ENCODE measurements around the gene VPS18.

The VPS18 gene

GRCh38 chr15:40925495-40925862 is 31.2 kb downstream of the VPS18 start:
- no peak for DNase-seq

DNA sequence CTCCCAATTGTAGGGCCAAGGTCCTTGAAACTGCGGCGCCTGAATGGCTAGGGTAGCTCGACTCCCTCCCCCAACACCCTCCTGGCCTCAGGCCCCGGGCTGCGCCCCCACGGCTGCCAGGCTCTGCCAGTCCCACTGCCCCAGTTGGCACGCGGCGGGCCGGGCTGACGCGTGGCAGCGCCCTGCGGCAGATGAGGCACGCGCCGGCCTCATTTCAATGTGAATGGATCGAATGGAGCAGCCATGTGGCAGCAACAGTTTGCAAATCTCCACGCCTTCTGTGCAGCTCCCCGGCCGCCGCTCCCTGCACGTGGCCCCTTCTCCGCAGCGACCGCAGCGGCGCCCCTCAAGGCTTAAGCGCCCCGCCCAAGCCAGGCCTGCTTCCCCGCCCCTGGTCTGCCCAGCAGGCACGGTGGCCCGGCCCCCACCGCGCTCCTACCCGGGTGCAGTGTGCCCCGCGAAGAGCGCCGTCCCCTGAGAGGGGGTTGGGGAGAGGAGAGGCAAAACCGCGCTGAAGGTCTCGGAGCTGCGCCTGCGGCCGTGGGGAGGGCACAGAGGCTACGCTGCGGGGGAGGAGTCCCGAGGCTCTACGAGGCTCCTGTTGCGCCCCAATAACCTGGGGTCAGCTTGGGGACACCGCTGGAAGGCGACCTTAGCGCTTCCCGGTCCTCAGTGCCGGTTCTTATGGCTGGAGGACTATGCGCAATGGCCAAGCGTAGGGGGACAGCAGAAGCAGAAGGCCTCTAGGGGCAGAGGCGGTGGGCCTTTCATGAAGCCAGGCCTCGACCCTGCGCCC is 31.8 kb downstream of the VPS18 start:
- DNase-seq = no peak

GRCh38 chr15:40926659-40927494 is 32.6 kb downstream of the VPS18 start:
- no peak for DNase-seq

DNA sequence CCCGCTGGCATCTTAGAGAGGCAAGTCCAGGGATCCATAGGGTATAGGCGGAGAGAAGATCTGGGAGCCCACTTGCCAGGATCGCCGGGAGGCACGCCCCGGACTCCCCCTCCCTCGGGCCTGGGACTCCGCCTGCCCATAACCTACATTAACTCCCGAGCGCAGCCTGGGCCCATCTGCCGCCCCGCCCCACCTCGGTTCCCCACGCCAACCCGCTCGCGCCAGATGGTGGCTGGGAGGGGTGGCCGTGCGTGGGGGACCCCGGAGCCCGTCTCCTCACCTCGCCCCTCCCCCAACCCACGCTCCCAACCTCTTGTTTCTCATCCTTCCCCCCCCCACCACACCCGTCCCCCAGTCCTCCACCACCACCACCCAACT is 33.2 kb downstream of the VPS18 start:
- no peak for DNase-seq

- DNase-seq = no peak
These were observed 33.9 kb downstream of the VPS18 start for GRCh38 chr15:40927873-40928806.

GRCh38 chr15:40928821-40929659 is 34.8 kb downstream of the VPS18 start, which contains the start of gene DLL4:
Gene DLL4, plus strand, starts transcription at chr15:40929340. Its CDS starts 329 bp downstream, at chr15:40929669.
- DNase-seq = no peak

DNA sequence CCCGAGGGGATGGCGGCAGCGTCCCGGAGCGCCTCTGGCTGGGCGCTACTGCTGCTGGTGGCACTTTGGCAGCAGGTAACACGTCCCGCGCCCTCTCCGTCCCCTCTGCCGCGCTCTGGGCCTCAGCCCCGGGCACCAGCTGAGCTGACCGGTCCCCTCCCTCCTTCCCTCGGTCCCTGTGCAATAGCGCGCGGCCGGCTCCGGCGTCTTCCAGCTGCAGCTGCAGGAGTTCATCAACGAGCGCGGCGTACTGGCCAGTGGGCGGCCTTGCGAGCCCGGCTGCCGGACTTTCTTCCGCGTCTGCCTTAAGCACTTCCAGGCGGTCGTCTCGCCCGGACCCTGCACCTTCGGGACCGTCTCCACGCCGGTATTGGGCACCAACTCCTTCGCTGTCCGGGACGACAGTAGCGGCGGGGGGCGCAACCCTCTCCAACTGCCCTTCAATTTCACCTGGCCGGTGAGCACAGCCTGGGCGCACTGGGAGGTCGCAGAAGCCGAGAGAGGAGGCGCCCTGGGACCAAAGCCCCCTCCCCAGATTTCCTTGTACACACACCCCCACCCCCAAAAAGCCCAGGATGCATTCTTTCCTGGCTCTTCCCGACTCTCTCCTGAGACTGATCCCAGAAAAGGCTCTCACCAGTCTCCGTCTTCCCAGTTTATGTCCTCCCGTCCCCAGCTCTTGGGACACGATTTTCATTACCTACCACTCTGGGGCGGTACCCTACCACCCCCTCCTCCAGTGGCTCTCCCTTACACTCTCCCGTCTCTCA is 35.6 kb downstream of the VPS18 start:
- no peak for DNase-seq

GRCh38 chr15:40930430-40931299 is 36.4 kb downstream of the VPS18 start:
- DNase-seq = peak; percentile 53

- DNase-seq = no peak
These were observed 37.3 kb downstream of the VPS18 start for GRCh38 chr15:40931300-40932142.

DNA sequence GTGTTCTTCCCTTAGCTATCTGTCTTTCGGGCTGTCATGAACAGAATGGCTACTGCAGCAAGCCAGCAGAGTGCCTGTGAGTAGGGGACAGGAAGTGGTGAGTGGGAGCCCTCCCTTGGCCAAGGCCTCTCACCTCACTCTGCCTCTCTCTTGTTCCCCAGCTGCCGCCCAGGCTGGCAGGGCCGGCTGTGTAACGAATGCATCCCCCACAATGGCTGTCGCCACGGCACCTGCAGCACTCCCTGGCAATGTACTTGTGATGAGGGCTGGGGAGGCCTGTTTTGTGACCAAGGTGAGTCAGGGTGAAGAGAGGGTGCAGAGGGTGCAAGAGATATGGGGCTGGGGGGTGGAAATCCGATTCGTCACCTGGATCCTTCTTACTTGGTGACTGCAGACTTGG is 37.9 kb downstream of the VPS18 start:
- DNase-seq = no peak

GRCh38 chr15:40932649-40933516 is 38.6 kb downstream of the VPS18 start:
- DNase-seq = no peak

DNA sequence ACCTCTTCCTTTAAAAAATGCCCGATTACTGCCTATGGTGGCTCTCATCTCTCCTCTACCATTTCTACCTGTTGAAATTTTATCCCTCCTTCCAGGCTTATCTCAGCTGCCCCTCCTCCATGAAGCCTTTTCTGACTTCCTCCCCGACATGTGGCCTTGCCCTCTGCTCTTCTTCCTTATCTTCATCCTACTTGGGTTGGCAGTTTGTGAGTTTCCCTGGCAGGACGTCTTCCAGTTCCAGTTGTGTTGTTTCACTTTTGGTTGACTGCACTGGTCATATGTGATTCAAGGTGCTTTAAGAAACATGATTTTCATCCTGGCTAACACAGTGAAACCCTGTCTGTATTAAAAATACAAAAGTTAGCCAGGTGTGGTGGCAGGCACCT is 39.3 kb downstream of the VPS18 start:
- no peak for DNase-seq

- DNase-seq = no peak
These were observed 40.2 kb downstream of the VPS18 start for GRCh38 chr15:40934457-40934856.

DNA sequence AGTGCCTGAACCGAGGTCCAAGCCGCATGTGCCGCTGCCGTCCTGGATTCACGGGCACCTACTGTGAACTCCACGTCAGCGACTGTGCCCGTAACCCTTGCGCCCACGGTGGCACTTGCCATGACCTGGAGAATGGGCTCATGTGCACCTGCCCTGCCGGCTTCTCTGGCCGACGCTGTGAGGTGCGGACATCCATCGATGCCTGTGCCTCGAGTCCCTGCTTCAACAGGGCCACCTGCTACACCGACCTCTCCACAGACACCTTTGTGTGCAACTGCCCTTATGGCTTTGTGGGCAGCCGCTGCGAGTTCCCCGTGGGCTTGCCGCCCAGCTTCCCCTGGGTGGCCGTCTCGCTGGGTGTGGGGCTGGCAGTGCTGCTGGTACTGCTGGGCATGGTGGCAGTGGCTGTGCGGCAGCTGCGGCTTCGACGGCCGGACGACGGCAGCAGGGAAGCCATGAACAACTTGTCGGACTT is 42.0 kb downstream of the VPS18 start:
- no peak for DNase-seq

DNA sequence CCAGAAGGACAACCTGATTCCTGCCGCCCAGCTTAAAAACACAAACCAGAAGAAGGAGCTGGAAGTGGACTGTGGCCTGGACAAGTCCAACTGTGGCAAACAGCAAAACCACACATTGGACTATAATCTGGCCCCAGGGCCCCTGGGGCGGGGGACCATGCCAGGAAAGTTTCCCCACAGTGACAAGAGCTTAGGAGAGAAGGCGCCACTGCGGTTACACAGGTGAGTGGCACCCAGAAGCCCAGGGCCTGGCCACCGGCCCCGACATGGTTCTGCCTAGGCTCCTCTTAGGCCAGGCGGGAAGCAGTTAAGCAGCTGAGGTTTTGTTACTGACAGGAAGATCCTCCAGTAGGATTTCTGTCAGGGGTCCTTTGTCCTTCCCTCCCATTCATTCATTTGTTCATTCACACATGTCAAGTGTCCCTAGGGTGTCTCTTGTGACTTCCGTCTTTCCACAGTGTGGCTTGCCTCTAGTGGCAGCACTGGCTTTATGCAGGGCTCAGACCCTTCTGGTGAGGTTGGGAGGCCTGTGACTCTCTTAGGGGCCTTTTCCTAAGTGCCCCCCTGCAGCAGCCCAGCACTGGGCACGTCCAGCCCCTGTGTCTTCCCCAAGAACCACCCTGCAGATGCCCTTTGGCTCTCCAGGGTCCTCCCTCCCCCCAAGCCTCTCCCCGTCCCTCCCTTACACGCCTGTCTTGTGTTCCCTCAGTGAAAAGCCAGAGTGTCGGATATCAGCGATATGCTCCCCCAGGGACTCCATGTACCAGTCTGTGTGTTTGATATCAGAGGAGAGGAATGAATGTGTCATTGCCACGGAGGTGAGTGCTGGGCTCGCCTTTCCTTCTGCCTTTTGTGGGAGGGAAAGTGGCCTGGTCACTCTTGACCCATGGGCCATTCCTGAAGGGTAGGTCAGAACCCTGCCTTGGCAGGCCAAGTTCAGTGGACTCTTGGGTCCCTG is 42.7 kb downstream of the VPS18 start:
- DNase-seq = no peak

GRCh38 chr15:40937762-40938535 is 43.7 kb downstream of the VPS18 start:
- no peak for DNase-seq
